DMS114 treated with DMSO at 0.1 percent for 48 hours (cell line): ENCODE data around the gene SEMA6A.

Source experiments
- DNase-seq: peaks from one replicate; lab custom pipeline; 2025; ENCODE audit not compliant: unreplicated experiment; lab: John Stamatoyannopoulos, UW

Gene SEMA6A

GRCh38 chr5:116576053-116576713 lies 1.6 kb upstream of the SEMA6A start:
- DNase-seq, result peak; percentile 38

DNA sequence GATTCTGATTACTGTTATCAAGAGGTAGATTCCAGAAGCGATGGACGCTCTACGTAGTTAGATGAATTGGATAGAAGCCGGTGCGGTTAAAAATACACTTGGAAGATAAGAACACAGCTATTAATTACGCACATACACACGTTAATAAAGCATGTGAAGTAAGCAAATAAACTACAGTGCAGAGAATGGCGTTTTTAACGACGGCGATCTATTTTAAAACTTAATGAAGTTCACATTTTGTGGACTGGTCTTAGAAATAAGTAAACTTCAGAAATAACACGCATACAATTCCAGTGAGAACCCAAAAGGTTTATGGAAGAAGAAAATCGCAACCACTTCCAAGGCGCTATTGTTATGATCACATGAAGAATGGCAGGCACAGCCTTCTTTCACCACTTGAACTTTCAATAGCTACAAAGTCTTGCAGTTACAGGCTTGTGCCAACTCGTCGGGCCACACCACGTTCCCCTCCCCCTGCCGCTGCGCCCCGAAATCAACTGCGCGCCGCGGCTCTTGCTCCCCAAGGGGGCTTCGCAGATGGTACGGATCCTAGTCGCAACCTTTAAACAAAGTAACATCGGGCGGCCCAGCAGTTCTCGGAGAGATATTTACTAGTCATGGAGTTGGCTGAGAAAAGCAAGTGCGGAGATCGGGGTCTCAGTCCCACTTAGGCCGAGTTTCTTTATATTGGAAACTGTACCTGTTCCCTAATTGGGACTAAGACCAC lies 866 bp upstream of the SEMA6A start:
- DNase-seq, result no peak

DNA sequence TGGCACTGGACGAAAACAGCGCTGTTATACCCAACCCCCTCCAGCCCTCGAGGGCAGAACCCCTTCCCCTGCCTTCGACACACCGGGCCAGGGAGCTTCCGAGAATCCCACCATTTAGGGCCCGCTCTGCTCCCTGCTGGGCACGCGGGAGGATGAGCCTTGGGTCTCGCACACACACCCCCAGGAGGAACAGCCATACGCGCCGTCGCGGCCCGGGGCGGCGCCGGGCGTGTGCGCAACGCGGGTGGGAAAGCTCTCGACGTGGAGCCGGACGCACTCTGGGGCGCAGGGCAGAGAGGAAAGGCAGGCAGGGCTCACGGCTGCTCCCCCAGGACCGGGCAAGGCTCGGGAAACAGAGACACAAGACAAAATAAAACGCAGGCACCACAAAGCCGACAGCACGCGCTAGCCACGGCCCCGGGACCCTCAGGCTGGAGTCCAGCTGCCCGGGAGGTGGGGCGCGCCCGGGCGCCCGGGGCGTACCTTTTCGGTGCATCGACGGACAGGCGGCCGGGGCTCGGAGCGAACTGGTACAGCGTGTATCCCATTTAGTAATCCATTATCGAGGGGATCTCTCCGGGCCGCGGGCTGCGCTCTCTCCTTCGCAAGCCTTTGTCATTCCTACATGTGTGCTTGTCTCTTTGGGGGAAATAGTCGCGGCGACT lies 789 bp downstream of the SEMA6A start:
- DNase-seq, result peak; percentile 5

DNA sequence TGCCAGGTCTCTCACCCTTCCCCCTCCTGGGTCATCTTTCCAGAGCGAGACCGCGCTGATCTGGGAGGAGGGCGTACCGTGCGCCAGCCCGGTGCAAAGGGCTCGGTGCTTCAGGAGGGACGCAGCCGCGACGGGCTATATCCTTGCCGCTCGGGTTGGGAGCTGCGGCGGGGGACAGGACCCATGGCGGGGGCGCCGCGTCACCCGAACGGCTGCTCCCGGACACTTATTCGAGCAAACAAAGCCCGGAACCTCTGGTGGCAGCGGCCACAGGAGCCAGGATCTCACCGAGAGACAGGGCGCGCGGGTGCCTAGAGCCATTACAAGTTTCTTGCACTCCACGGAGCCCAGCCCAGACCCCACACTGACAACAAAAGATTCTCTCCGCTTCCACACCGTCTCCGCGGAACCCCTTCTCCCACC lies 1.3 kb downstream of the SEMA6A start:
- DNase-seq, result peak; percentile 5

GRCh38 chr5:116572350-116573278 lies 2.0 kb downstream of the SEMA6A start:
- peak; percentile 11 for DNase-seq

DNA sequence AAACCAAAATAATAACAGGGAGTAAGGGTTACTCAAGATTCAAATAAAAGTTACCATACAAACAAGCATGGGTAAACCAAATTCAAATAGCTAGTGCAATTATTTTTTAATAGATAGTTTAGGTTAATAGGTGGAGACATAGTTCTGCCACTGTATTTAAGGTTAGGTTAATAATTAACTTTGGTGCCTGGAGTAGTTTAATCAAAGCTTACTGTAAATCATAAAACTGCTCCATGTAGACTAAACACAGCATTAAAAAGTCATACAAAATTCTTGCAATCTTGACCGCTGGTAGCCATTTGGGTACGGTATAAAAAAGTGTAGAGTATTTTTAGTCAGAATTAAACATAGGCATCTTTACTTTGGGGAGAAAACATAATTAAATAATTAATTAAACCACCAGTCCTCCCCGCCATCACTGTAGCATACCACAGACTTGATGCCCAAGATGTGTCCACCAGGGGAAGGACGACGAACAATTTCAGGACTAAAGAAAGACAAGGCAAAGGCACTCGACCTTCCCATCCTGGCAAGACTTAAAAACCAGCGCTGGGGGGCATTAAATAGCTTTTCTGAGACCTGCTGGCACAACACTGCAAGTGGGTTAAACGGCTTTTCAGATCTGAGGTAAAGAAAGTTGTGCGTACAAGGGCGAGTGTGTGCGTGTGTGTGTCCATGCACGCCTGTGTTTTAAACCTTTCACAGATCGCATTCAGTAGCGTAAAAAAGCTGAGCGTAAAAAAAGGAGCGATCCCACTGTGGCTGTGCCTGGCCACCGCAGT lies 2.9 kb downstream of the SEMA6A start:
- no peak for DNase-seq

DNA sequence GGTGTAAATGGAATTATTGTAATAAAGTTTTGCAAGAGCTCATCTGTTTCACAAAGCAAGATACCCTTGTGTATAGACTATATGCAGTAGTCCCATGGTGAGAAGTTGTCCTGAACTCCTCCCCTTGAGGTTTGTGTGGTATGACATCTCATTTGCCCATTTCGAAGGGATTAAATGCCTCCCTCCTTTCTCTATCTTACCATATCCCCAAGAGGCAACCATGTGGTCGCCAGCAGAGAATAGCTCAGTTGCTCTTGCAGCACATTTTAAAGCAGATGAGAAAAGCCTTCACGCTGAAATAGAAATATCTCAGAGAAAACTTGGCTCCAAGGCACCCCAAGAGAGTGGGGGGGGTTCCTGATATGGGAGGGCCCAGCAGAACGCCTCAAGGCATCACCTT lies 4.6 kb downstream of the SEMA6A start:
- no peak for DNase-seq

DNA sequence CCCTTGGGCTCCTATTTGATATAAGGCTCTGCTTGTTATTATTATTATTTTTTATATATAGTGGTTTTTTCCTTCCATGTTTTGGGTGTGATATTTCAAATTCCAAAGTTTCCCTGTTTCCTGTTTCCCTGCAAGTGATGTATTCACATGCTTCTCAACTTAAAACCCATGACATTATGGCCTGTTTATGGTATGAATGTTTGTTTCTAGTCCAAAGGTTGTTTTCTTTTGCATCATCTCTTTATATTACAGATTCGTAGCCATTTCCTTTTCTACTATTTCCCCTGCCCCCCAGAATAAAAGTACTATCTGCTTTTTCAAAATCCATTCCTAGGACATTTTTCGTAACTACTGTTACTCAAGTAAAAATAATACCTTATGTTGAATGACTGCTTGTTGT lies 7.5 kb downstream of the SEMA6A start:
- no peak for DNase-seq

DNA sequence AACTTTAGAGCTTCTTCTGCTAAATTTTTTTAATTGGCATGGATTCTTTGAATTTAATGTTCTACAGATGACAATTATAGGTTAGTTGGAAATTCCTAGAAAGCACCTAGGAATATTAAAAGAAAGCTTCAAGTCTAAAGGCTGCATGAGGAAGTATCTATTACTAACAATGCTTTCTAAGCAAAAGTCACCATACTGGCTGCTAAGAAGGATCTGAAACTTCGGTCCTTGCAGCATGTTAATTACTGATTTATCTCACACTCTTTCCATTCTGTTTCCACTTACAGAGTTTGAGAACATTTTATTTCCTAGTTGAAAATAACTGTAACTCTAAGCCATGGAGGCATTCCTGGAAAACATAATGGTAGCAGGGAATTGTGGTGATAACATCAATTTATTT lies 8.4 kb downstream of the SEMA6A start:
- DNase-seq, result no peak

DNA sequence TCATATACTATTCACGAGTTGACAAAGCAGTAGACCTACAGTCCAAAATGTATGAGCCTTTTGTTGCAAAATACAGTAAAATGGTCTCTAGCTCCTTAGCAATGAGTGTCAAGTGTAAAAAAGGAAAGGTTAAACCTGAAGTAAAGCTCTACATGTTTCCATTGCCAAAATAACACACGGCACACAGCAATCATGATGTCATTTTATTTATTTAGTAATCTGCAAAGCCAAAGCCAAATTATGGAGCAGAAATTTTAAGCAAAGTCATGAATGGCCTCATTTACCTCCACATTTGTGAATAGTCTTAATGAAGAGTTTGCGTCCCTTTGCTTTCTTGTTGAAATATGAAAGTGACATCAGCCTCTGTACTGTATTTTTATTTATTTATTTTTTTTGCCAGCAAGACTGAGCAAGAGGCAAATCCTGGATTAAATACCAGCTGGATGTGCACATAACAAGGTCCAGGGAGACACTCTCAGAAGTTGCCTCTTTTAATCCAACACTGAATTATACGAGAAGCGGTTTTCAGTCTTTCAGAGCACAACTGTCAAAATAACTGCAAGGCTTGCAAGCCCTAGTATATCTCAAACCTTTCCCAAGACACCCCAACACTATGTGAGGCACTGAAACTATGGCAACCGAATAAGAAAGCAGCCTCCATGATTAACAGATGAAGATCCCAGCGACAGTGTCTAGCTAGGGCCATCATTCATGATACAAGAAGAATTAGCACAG lies 9.7 kb downstream of the SEMA6A start:
- DNase-seq, result no peak

GRCh38 chr5:116564312-116564711 lies 10.3 kb downstream of the SEMA6A start:
- DNase-seq, result no peak

GRCh38 chr5:116563736-116564308 lies 10.8 kb downstream of the SEMA6A start:
- no peak for DNase-seq

DNA sequence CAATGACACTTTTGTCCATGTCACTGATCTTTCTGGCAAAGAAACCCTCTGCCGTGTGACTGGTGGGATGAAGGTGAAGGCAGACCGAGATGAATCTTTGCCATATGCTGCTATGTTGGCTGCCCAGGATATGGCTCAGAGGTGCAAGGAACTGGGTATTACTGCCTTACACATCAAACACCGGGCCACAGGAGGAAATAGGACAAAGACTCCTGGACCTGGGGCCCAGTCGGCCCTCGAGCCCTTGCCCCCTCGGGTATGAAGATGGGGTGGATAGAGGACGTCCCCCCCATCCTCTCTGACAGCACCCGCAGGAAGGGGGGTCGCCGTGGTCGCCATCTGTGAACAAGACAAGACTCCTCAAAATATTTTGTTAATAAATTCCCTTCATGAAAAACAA lies 12.0 kb downstream of the SEMA6A start:
- DNase-seq, result no peak

DNA sequence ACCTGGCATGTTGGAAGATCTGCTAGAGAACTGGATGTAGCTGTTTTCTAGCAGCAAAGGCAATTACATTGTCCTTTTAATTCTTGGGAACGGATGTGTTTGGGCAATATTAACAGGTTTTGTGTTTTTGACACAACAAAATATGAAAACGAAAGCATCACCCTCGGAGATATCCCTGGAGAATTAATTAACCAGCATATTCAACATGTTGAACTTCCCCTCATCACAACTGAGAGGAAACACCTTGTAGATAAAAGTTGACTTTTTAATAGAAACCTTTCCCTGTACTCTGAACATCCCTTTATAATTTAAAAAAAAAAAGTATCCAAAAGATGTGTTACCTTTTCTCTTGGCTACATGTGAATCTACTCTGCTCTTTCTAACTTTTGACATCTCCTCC lies 13.0 kb downstream of the SEMA6A start:
- DNase-seq, result no peak

DNA sequence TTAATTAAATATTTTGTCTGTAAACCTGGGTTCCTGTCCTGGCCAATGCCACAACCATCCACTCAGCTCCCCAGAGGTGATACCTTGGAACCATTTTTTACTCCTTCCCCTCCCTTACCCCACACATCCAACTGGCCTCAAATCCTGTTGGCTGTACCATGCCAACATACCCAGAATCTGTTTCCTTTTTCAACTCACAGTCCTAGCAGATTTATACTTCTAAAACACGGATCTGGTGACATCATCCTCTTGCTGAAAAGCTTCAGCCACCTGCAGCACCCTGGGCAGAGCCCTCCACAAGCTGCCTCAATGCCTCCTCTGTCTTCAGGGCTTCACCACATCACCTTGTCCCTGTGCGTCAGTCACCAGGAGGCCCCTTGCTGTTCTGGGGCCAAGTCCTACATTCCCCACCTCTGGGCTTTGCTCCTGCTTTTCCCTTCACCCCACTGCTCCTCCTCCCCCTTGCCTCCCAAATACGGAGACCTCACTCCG lies 14.9 kb downstream of the SEMA6A start:
- no peak for DNase-seq

- DNase-seq, result no peak
These were observed 15.4 kb downstream of the SEMA6A start for GRCh38 chr5:116559239-116559638.

GRCh38 chr5:116557669-116558271 lies 16.9 kb downstream of the SEMA6A start:
- DNase-seq, result peak; percentile 29

- DNase-seq, result no peak
These were observed 19.9 kb downstream of the SEMA6A start for GRCh38 chr5:116554764-116555163.

DNA sequence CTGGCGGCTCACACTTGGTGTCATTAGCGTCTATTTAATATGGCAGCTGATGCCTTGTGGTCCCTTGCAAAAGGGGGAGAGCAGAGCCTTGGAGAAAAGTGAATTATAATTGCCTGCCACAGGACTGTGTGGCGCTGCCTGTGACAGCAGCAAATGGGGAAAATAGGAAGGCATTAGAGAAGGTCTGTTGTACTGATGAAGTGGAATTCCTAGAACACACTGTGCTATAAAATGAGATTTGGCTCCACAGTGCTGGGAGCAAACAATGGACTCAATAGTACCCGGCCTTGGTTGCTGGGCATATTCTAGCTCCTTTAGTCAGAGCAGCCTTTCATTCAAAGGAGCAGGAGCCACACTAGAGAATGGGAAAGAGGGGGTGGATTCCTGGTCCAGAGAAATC lies 21.3 kb downstream of the SEMA6A start:
- DNase-seq, result no peak
